WTC11 (cell line): ENCODE measurements around the gene NUP35. TPM values are rescaled to one million over a fixed set of nuclear protein-coding genes. Genes with fewer than 3 reads are reported as not detected.

Experiments
- ATAC-seq: fragments of 200-7000 bp; cut with Tn5 transposase; 2 replicates; pipeline ENCODE4 v1.10.0; 2021; ENCODE audit warnings: mild to moderate bottlenecking, moderate library complexity
- CTCF ChIA-PET: fragments of 300-600 bp; sonication (Branson Sonifier 250); formaldehyde crosslinking; loops from one replicate; lab custom pipeline; 2021; ENCODE audit warnings: antibody characterized with exemption; lab: Charles Lee
- POLR2A ChIA-PET: fragments of 350-600 bp; sonication (Branson Sonifier 250); formaldehyde crosslinking; loops from one replicate; lab custom pipeline; 2021; ENCODE audit warnings: antibody characterized with exemption; lab: Charles Lee
- DNase-seq: peaks from one replicate; pipeline ENCODE4 v3.0.0; 2021; ENCODE audit warnings: low spot score
- H3K27ac Mint-ChIP-seq: 2 replicates; pipeline ENCODE4 v1.8.0; 2021; ENCODE audit warnings: mixed read lengths
- H3K27me3 Mint-ChIP-seq: 2 replicates; pipeline ENCODE4 v1.8.0; 2021; ENCODE audit warnings: low read depth, mild to moderate bottlenecking, moderate library complexity, mixed read lengths
- H3K36me3 Mint-ChIP-seq: 2 replicates; pipeline ENCODE4 v1.8.0; 2021; ENCODE audit warnings: mixed read lengths
- H3K4me1 Mint-ChIP-seq: 2 replicates; pipeline ENCODE4 v1.8.0; 2022; ENCODE audit warnings: mixed read lengths
- H3K4me3 Mint-ChIP-seq: 2 replicates; pipeline ENCODE4 v1.8.0; 2021; ENCODE audit warnings: mild to moderate bottlenecking, moderate library complexity, mixed read lengths
- H3K9me3 Mint-ChIP-seq: 2 replicates; pipeline ENCODE4 v1.8.0; 2021; ENCODE audit warnings: mixed read lengths
- ESRRA ChIP-seq: sonication (generic); formaldehyde crosslinking; IDR thresholded peaks from 2 replicates; pipeline ENCODE4 v1.8.1; 2022; ENCODE audit warnings: mild to moderate bottlenecking, missing genetic modification reagents, borderline replicate concordance
- GABPB1 ChIP-seq: sonication (generic); formaldehyde crosslinking; IDR thresholded peaks from 2 replicates; pipeline ENCODE4 v1.8.1; 2023; ENCODE audit warnings: mild to moderate bottlenecking, missing genetic modification reagents
- GRHL2 ChIP-seq: fragments of 250-450 bp; sonication (Bioruptor Pico); IDR thresholded peaks from 2 replicates; pipeline ENCODE4 v1.8.0; 2022; ENCODE audit warnings: mild to moderate bottlenecking, moderate library complexity; ENCODE audit not compliant: insufficient replicate concordance, severe bottlenecking
- HMGA2 ChIP-seq: fragments of 250-450 bp; sonication (Bioruptor Pico); IDR thresholded peaks from 2 replicates; pipeline ENCODE4 v1.4.0; 2021; ENCODE audit warnings: mild to moderate bottlenecking, moderate library complexity
- MXD4 ChIP-seq: fragments of 250-450 bp; sonication (Bioruptor Pico); IDR thresholded peaks from 2 replicates; pipeline ENCODE4 v1.8.0; 2021; ENCODE audit warnings: mild to moderate bottlenecking, moderate library complexity, borderline replicate concordance
- NFE2L1 ChIP-seq: sonication (generic); formaldehyde crosslinking; IDR thresholded peaks from 2 replicates; pipeline ENCODE4 v1.8.1; 2023; ENCODE audit warnings: missing genetic modification reagents
- NR1H2 ChIP-seq: sonication (generic); formaldehyde crosslinking; IDR thresholded peaks from 2 replicates; pipeline ENCODE4 v1.9.0; 2021; ENCODE audit warnings: mild to moderate bottlenecking, moderate library complexity, missing genetic modification reagents
- RELA ChIP-seq: sonication (generic); formaldehyde crosslinking; IDR thresholded peaks from 2 replicates; pipeline ENCODE4 v1.8.1; 2022; ENCODE audit warnings: missing genetic modification reagents, mild to moderate bottlenecking, borderline replicate concordance
- SP1 ChIP-seq: sonication (generic); formaldehyde crosslinking; conservative IDR thresholded peaks from 2 replicates; pipeline ENCODE4 v1.8.1; 2022; ENCODE audit warnings: missing genetic modification reagents
- TCF7 ChIP-seq: sonication (generic); formaldehyde crosslinking; IDR thresholded peaks from 2 replicates; pipeline ENCODE4 v1.8.0; 2022; ENCODE audit warnings: mild to moderate bottlenecking, low read depth, missing genetic modification reagents, moderate library complexity
- ZNF396 ChIP-seq: fragments of 250-450 bp; sonication (Bioruptor Pico); IDR thresholded peaks from 2 replicates; pipeline ENCODE4 v1.8.0; 2021; ENCODE audit warnings: mild to moderate bottlenecking, moderate library complexity, borderline replicate concordance
- ZNF671 ChIP-seq: fragments of 250-450 bp; sonication (Bioruptor Pico); IDR thresholded peaks from 2 replicates; pipeline ENCODE4 v1.8.0; 2021; ENCODE audit warnings: mild to moderate bottlenecking
- total RNA-seq: library from RNA; stranded (reverse); gene quantifications from 3 replicates; pipeline ENCODE4 v1.2.3, GENCODE V29; 2021
- TF ChIP-seq, protein P1 (sequence below): sonication (generic); formaldehyde crosslinking; IDR thresholded peaks from 2 replicates; pipeline ENCODE4 v1.8.1; 2023; ENCODE audit warnings: mild to moderate bottlenecking, moderate library complexity, missing genetic modification reagents
- TF ChIP-seq, protein P2 (sequence below): sonication (generic); formaldehyde crosslinking; IDR thresholded peaks from 2 replicates; pipeline ENCODE4 v1.8.1; 2022; ENCODE audit warnings: mild to moderate bottlenecking, moderate library complexity, missing genetic modification reagents
- TF ChIP-seq, protein P3 (sequence below): sonication (generic); formaldehyde crosslinking; IDR thresholded peaks from 2 replicates; pipeline ENCODE4 v1.8.0; 2022; ENCODE audit warnings: mild to moderate bottlenecking, missing genetic modification reagents
- TF ChIP-seq, protein P4 (sequence below): sonication (generic); formaldehyde crosslinking; IDR thresholded peaks from 2 replicates; pipeline ENCODE4 v1.8.1; 2023; ENCODE audit warnings: mild to moderate bottlenecking, missing genetic modification reagents
- TF ChIP-seq, protein P5 (sequence below): sonication (generic); formaldehyde crosslinking; IDR thresholded peaks from 2 replicates; pipeline ENCODE4 v1.8.0; 2022; ENCODE audit warnings: missing genetic modification reagents
- TF ChIP-seq, protein P6 (sequence below): sonication (generic); formaldehyde crosslinking; conservative IDR thresholded peaks from 2 replicates; pipeline ENCODE4 v1.8.1; 2022; ENCODE audit warnings: mild to moderate bottlenecking, missing genetic modification reagents
- TF ChIP-seq, protein P7 (sequence below): fragments of 250-450 bp; sonication (Bioruptor Pico); IDR thresholded peaks from 2 replicates; pipeline ENCODE4 v2.1.2; 2022; ENCODE audit warnings: mild to moderate bottlenecking, moderate library complexity
- TF ChIP-seq, protein P8 (sequence below): sonication (generic); formaldehyde crosslinking; IDR thresholded peaks from 2 replicates; pipeline ENCODE4 v1.8.1; 2023; ENCODE audit warnings: mild to moderate bottlenecking, missing genetic modification reagents, moderate library complexity

Gene NUP35
- total RNA-seq, 1 experiment from 2014 or later: 39.5 TPM

DNA sequence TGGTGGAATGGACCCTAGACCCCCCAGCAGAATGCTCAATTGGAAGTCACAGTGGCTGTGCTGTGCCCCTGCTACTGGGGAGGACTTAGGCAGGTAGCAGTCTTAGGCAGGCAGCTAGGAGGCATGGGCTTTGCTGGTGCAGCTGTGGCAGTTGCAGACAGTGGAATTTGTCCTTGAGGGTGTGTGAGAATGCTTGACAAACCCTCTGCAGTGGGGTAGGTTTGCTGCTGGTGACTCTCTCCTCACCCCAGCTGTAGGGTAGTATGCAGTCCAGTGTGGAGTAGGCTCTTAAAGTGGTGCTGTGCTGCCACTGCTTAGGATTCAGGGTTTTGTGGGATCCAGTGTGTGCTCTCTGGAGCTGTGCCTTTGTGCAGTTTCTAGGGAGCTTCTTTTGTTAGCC, 61.3 kb downstream of the NUP35 start:
- DNase-seq (no peak), ATAC-seq (peak; percentile 86)
- CTCF ChIA-PET: interaction anchor here (1.0 to 1.3 kb wide), 2 partner anchors 13 to 114 kb away, joined by 3 to 4 read pairs; no protein-coding TSS in a partner anchor
- TF ChIP-seq, protein P1, sequence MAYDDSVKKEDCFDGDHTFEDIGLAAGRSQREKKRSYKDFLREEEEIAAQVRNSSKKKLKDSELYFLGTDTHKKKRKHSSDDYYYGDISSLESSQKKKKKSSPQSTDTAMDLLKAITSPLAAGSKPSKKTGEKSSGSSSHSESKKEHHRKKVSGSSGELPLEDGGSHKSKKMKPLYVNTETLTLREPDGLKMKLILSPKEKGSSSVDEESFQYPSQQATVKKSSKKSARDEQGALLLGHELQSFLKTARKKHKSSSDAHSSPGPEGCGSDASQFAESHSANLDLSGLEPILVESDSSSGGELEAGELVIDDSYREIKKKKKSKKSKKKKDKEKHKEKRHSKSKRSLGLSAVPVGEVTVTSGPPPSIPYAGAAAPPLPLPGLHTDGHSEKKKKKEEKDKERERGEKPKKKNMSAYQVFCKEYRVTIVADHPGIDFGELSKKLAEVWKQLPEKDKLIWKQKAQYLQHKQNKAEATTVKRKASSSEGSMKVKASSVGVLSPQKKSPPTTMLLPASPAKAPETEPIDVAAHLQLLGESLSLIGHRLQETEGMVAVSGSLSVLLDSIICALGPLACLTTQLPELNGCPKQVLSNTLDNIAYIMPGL (CRISPR knock-in tag): no peak
- no peak for TF ChIP-seq ZNF396 (CRISPR knock-in tag)
- TF ChIP-seq GRHL2 (CRISPR knock-in tag): no peak
- TF ChIP-seq, protein P2, sequence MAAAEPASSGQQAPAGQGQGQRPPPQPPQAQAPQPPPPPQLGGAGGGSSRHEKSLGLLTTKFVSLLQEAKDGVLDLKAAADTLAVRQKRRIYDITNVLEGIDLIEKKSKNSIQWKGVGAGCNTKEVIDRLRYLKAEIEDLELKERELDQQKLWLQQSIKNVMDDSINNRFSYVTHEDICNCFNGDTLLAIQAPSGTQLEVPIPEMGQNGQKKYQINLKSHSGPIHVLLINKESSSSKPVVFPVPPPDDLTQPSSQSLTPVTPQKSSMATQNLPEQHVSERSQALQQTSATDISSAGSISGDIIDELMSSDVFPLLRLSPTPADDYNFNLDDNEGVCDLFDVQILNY: no peak
- TF ChIP-seq NR1H2 (CRISPR knock-in tag): no peak
- TF ChIP-seq, protein P3, sequence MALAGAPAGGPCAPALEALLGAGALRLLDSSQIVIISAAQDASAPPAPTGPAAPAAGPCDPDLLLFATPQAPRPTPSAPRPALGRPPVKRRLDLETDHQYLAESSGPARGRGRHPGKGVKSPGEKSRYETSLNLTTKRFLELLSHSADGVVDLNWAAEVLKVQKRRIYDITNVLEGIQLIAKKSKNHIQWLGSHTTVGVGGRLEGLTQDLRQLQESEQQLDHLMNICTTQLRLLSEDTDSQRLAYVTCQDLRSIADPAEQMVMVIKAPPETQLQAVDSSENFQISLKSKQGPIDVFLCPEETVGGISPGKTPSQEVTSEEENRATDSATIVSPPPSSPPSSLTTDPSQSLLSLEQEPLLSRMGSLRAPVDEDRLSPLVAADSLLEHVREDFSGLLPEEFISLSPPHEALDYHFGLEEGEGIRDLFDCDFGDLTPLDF (CRISPR knock-in tag): no peak
- no peak for TF ChIP-seq ESRRA (CRISPR knock-in tag)
- TF ChIP-seq RELA (CRISPR knock-in tag): no peak
- TF ChIP-seq, protein P4, sequence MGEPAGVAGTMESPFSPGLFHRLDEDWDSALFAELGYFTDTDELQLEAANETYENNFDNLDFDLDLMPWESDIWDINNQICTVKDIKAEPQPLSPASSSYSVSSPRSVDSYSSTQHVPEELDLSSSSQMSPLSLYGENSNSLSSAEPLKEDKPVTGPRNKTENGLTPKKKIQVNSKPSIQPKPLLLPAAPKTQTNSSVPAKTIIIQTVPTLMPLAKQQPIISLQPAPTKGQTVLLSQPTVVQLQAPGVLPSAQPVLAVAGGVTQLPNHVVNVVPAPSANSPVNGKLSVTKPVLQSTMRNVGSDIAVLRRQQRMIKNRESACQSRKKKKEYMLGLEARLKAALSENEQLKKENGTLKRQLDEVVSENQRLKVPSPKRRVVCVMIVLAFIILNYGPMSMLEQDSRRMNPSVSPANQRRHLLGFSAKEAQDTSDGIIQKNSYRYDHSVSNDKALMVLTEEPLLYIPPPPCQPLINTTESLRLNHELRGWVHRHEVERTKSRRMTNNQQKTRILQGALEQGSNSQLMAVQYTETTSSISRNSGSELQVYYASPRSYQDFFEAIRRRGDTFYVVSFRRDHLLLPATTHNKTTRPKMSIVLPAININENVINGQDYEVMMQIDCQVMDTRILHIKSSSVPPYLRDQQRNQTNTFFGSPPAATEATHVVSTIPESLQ (CRISPR knock-in tag): no peak
- TF ChIP-seq, protein P5, sequence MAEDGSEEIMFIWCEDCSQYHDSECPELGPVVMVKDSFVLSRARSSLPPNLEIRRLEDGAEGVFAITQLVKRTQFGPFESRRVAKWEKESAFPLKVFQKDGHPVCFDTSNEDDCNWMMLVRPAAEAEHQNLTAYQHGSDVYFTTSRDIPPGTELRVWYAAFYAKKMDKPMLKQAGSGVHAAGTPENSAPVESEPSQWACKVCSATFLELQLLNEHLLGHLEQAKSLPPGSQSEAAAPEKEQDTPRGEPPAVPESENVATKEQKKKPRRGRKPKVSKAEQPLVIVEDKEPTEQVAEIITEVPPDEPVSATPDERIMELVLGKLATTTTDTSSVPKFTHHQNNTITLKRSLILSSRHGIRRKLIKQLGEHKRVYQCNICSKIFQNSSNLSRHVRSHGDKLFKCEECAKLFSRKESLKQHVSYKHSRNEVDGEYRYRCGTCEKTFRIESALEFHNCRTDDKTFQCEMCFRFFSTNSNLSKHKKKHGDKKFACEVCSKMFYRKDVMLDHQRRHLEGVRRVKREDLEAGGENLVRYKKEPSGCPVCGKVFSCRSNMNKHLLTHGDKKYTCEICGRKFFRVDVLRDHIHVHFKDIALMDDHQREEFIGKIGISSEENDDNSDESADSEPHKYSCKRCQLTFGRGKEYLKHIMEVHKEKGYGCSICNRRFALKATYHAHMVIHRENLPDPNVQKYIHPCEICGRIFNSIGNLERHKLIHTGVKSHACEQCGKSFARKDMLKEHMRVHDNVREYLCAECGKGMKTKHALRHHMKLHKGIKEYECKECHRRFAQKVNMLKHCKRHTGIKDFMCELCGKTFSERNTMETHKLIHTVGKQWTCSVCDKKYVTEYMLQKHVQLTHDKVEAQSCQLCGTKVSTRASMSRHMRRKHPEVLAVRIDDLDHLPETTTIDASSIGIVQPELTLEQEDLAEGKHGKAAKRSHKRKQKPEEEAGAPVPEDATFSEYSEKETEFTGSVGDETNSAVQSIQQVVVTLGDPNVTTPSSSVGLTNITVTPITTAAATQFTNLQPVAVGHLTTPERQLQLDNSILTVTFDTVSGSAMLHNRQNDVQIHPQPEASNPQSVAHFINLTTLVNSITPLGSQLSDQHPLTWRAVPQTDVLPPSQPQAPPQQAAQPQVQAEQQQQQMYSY: no peak
- TF ChIP-seq MXD4 (CRISPR knock-in tag): no peak
- no peak for TF ChIP-seq SP1 (CRISPR knock-in tag)
- TF ChIP-seq, protein P6, sequence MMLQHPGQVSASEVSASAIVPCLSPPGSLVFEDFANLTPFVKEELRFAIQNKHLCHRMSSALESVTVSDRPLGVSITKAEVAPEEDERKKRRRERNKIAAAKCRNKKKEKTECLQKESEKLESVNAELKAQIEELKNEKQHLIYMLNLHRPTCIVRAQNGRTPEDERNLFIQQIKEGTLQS (CRISPR knock-in tag): no peak
- no peak for TF ChIP-seq ZNF671 (CRISPR knock-in tag)
- no peak for TF ChIP-seq NFE2L1 (CRISPR knock-in tag)
- TF ChIP-seq, protein P7, sequence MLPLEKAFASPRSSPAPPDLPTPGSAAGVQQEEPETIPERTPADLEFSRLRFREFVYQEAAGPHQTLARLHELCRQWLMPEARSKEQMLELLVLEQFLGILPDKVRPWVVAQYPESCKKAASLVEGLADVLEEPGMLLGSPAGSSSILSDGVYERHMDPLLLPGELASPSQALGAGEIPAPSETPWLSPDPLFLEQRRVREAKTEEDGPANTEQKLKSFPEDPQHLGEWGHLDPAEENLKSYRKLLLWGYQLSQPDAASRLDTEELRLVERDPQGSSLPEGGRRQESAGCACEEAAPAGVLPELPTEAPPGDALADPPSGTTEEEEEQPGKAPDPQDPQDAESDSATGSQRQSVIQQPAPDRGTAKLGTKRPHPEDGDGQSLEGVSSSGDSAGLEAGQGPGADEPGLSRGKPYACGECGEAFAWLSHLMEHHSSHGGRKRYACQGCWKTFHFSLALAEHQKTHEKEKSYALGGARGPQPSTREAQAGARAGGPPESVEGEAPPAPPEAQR (CRISPR knock-in tag): no peak
- no peak for TF ChIP-seq GABPB1 (CRISPR knock-in tag)
- TF ChIP-seq TCF7 (CRISPR knock-in tag): no peak
- TF ChIP-seq HMGA2 (CRISPR knock-in tag): no peak
- TF ChIP-seq, protein P8, sequence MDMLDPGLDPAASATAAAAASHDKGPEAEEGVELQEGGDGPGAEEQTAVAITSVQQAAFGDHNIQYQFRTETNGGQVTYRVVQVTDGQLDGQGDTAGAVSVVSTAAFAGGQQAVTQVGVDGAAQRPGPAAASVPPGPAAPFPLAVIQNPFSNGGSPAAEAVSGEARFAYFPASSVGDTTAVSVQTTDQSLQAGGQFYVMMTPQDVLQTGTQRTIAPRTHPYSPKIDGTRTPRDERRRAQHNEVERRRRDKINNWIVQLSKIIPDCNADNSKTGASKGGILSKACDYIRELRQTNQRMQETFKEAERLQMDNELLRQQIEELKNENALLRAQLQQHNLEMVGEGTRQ (CRISPR knock-in tag): no peak
- H3K27ac Mint-ChIP-seq: peak overlapping the region; percentile 73
- H3K4me3 Mint-ChIP-seq: no peak overlapping the region
- H3K4me1 Mint-ChIP-seq: peaks cover 8% of the 10 kb centered on the region
- H3K9me3 Mint-ChIP-seq: peaks cover 26% of the 10 kb centered on the region
- POLR2A ChIA-PET: no interaction called here
- no peaks in the 10 kb centered on the region for H3K27me3 Mint-ChIP-seq
- H3K36me3 Mint-ChIP-seq: peaks cover 59% of the 10 kb centered on the region
